Measurements from ENCODE around the gene PDK2. TPM values are rescaled to one million over a fixed set of nuclear protein-coding genes. Genes with fewer than 3 reads are reported as not detected.

Gene PDK2
- total RNA-seq, 4 donors from 2014 or later, result 31.6 to 70.6 (median 58.1) TPM

GRCh38 chr17:50136096-50136687 lies 41.0 kb downstream of the PDK2 start:
- Histone ChIP-seq H3K36me3 (peaks cover 0 to 71% of the 10 kb centered on the region in 2 donors), H3K27ac (no peak overlapping the region), H3K4me1 (peaks cover 3 to 43% (median 20%) of the 10 kb centered on the region in 3 donors), H3K4me3 (no peak overlapping the region), H3K27me3 (no peaks in the 10 kb centered on the region), H3K9me3 (no peaks in the 10 kb centered on the region)
- no peak for TF ChIP-seq EP300 (IDR thresholded peaks at IDR 0.05)
- no peak for TF ChIP-seq POLR2AphosphoS5 (IDR thresholded peaks at IDR 0.05)
- WGBS, 2 donors (ENCODE audit: low coverage in 1 of 2), result 90 to 100% methylated on average over 1 to 8 of the region's 11 CpGs
- no peak for ATAC-seq

- no peak overlapping the region for H3K27ac ChIP-seq
- TF ChIP-seq EP300 (IDR thresholded peaks at IDR 0.05), result no peak
- no peak for TF ChIP-seq POLR2AphosphoS5 (IDR thresholded peaks at IDR 0.05)
- H3K9me3 ChIP-seq, result no peaks in the 10 kb centered on the region
- WGBS, 2 donors (ENCODE audit: low coverage in 1 of 2), result 53 to 71% methylated on average over 1 to 2 of the region's 4 CpGs
- peaks cover 3 to 50% (median 20%) of the 10 kb centered on the region in 3 donors for H3K4me1 ChIP-seq
- no peak overlapping the region for H3K4me3 ChIP-seq
- ATAC-seq, result no peak
- peaks cover 0 to 80% of the 10 kb centered on the region in 2 donors for H3K36me3 ChIP-seq
- H3K27me3 ChIP-seq, result no peaks in the 10 kb centered on the region
Measured at GRCh38 chr17:50137042-50137441, 41.9 kb downstream of the PDK2 start.

GRCh38 chr17:50139185-50139783 lies 44.1 kb downstream of the PDK2 start:
- no peak overlapping the region for H3K4me3 ChIP-seq
- peak overlapping the region in 2 of 4 donors; percentile 46 to 50 for H3K27ac ChIP-seq
- no peak for TF ChIP-seq CTCF (IDR thresholded peaks at IDR 0.05)
- no peak for TF ChIP-seq POLR2A (IDR thresholded peaks at IDR 0.05)
- no peak for TF ChIP-seq POLR2AphosphoS5 (IDR thresholded peaks at IDR 0.05)
- TF ChIP-seq EP300 (IDR thresholded peaks at IDR 0.05), result no peak
- WGBS, 2 donors (ENCODE audit: low coverage in 1 of 2), result 67 to 89% methylated on average over 3 of the region's 15 CpGs
- H3K4me1 ChIP-seq, result peaks cover 0 to 46% (median 7%) of the 10 kb centered on the region in 3 donors
- no peaks in the 10 kb centered on the region for H3K9me3 ChIP-seq
- no peak for ATAC-seq
- no peaks in the 10 kb centered on the region for H3K27me3 ChIP-seq
- H3K36me3 ChIP-seq, result peaks cover 0 to 100% of the 10 kb centered on the region in 2 donors

GRCh38 chr17:50139950-50140885 lies 45.1 kb downstream of the PDK2 start:
- Histone ChIP-seq H3K36me3 (peaks cover 0 to 100% of the 10 kb centered on the region in 2 donors), H3K27me3 (no peaks in the 10 kb centered on the region), H3K9me3 (no peaks in the 10 kb centered on the region), H3K4me1 (peaks cover 0 to 53% (median 11%) of the 10 kb centered on the region in 3 donors), H3K27ac (peak overlapping the region in 3 of 4 donors; percentile 27 to 50 (median 46)), H3K4me3 (no peak overlapping the region)
- peak; percentile 81 for ATAC-seq
- 75% methylated on average over 3 to 5 of the region's 19 CpGs for WGBS, 2 donors (ENCODE audit: low coverage in 1 of 2)
- peak; percentile 30 for TF ChIP-seq POLR2AphosphoS5 (IDR thresholded peaks at IDR 0.05)
- no peak for TF ChIP-seq EP300 (IDR thresholded peaks at IDR 0.05)
- TF ChIP-seq POLR2A (IDR thresholded peaks at IDR 0.05), result no peak
- peak in 3 of 4 experiments; percentile 97 for TF ChIP-seq CTCF (IDR thresholded peaks at IDR 0.05)

- Histone ChIP-seq H3K4me3 (no peak overlapping the region), H3K4me1 (peaks cover 0 to 63% (median 21%) of the 10 kb centered on the region in 3 donors), H3K9me3 (no peaks in the 10 kb centered on the region), H3K27ac (peak overlapping the region in 3 of 4 donors; percentile 0 to 50 (median 27)), H3K36me3 (peaks cover 0 to 94% of the 10 kb centered on the region in 2 donors), H3K27me3 (no peaks in the 10 kb centered on the region)
- TF ChIP-seq EP300 (IDR thresholded peaks at IDR 0.05), result no peak
- TF ChIP-seq POLR2A (IDR thresholded peaks at IDR 0.05), result no peak
- WGBS, 2 donors (ENCODE audit: low coverage in 1 of 2), result 84% methylated on average over 8 of the region's 16 CpGs; no CpG with 5 or more reads in 1 of the 2 donors
- ATAC-seq, result no peak
Measured at GRCh38 chr17:50141026-50141744, 46.0 kb downstream of the PDK2 start.
